Measurements from ENCODE around the gene CAPZB.

Gene CAPZB

GRCh38 chr1:19418503-19418971, 66.8 kb downstream of the CAPZB start:
- Histone ChIP-seq H3K27me3 (no peaks in the 10 kb centered on the region), H3K9me3 (no peaks in the 10 kb centered on the region), H3K4me1 (no peaks in the 10 kb centered on the region), H3K36me3 (no peaks in the 10 kb centered on the region; the same call in 1 of the 2 replicates), H3K4me3 (ENCODE audit: low read depth, low read length) (no peak overlapping the region)
- no peak for TF ChIP-seq CTCF (IDR thresholded peaks at IDR 0.05; ENCODE audit: low read depth, low read length)
- no peak for DNase-seq

GRCh38 chr1:19416921-19417470, 68.3 kb downstream of the CAPZB start:
- Histone ChIP-seq H3K9me3 (no peaks in the 10 kb centered on the region), H3K36me3 (no peaks in the 10 kb centered on the region; the same call in 1 of the 2 replicates), H3K4me3 (ENCODE audit: low read depth, low read length) (no peak overlapping the region), H3K4me1 (no peaks in the 10 kb centered on the region), H3K27me3 (no peaks in the 10 kb centered on the region)
- DNase-seq: no peak
- TF ChIP-seq CTCF (IDR thresholded peaks at IDR 0.05; ENCODE audit: low read depth, low read length): no peak

GRCh38 chr1:19416145-19416544, 69.2 kb downstream of the CAPZB start:
- no peak overlapping the region for H3K4me3 ChIP-seq (ENCODE audit: low read depth, low read length)
- no peak for DNase-seq
- H3K4me1 ChIP-seq: no peaks in the 10 kb centered on the region
- TF ChIP-seq CTCF (IDR thresholded peaks at IDR 0.05; ENCODE audit: low read depth, low read length): no peak
- no peaks in the 10 kb centered on the region for H3K27me3 ChIP-seq
- H3K9me3 ChIP-seq: no peaks in the 10 kb centered on the region
- H3K36me3 ChIP-seq: no peaks in the 10 kb centered on the region; the same call in 1 of the 2 replicates

- no peak for TF ChIP-seq CTCF (IDR thresholded peaks at IDR 0.05; ENCODE audit: low read depth, low read length)
- no peaks in the 10 kb centered on the region; the same call in 1 of the 2 replicates for H3K36me3 ChIP-seq
- H3K4me1 ChIP-seq: no peaks in the 10 kb centered on the region
- H3K4me3 ChIP-seq (ENCODE audit: low read depth, low read length): no peak overlapping the region
- DNase-seq: no peak
- no peaks in the 10 kb centered on the region for H3K9me3 ChIP-seq
- no peaks in the 10 kb centered on the region for H3K27me3 ChIP-seq
Observed at GRCh38 chr1:19414515-19415121, 70.7 kb downstream of the CAPZB start.

- H3K36me3 ChIP-seq: no peaks in the 10 kb centered on the region; the same call in 1 of the 2 replicates
Observed at GRCh38 chr1:19413999-19414398, 71.3 kb downstream of the CAPZB start.

More at GRCh38 chr1:19413999-19414398, 71.3 kb downstream of the CAPZB start:
- Histone ChIP-seq H3K9me3 (no peaks in the 10 kb centered on the region), H3K4me1 (no peaks in the 10 kb centered on the region), H3K27me3 (no peaks in the 10 kb centered on the region), H3K4me3 (ENCODE audit: low read depth, low read length) (no peak overlapping the region)
- TF ChIP-seq CTCF (IDR thresholded peaks at IDR 0.05; ENCODE audit: low read depth, low read length): no peak
- no peak for DNase-seq

Measured in BE2C (cell line).